HL-60 (cell line): Measurements from ENCODE around the gene RUNX2.

Experiments
- POLR2AphosphoS5 ChIP-seq: IDR thresholded peaks from 2 replicates; pipeline ENCODE4 v1.6.1; 2012; ENCODE audit warnings: low read depth
- TF ChIP-seq, protein P1 (sequence below): IDR thresholded peaks from one replicate; pipeline ENCODE4 v1.5.1; 2011; ENCODE audit warnings: low read length, control low read depth, inconsistent platforms; ENCODE audit not compliant: insufficient read depth

DNA sequence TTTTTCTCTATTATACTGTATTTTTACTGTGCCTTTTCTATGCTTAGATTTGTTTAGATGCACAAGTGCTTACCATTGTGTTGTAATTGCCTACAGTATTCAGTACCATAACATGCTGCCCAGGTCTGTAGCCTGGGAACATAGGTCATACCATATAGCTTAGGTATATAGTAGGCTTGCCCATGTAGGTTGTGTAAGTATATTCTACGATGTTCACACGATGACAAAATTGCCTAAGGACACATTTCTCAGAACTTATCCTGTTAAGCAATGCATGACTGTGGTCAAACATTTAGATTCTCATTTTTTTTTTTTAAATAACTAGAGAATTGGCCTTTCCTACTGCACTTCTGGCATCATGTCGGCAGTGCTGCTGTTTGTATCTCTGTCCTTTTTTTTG is 303.3 kb downstream of the RUNX2 start:
- TF ChIP-seq, protein P1, sequence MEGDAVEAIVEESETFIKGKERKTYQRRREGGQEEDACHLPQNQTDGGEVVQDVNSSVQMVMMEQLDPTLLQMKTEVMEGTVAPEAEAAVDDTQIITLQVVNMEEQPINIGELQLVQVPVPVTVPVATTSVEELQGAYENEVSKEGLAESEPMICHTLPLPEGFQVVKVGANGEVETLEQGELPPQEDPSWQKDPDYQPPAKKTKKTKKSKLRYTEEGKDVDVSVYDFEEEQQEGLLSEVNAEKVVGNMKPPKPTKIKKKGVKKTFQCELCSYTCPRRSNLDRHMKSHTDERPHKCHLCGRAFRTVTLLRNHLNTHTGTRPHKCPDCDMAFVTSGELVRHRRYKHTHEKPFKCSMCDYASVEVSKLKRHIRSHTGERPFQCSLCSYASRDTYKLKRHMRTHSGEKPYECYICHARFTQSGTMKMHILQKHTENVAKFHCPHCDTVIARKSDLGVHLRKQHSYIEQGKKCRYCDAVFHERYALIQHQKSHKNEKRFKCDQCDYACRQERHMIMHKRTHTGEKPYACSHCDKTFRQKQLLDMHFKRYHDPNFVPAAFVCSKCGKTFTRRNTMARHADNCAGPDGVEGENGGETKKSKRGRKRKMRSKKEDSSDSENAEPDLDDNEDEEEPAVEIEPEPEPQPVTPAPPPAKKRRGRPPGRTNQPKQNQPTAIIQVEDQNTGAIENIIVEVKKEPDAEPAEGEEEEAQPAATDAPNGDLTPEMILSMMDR: no peak
- TF ChIP-seq POLR2AphosphoS5: no peak; the same call in 1 of the 2 replicates
